BJ (cell line): ENCODE data around the gene MYO18B. TPM values are rescaled to one million over a fixed set of nuclear protein-coding genes. Genes with fewer than 3 reads are reported as not detected.

Experiments used
- CTCF ChIA-PET: fragments of 350-600 bp; formaldehyde crosslinking; extraction: SDS; loops from one replicate; lab custom pipeline; 2021; ENCODE audit warnings: antibody characterized with exemption, inconsistent platforms; lab: Yijun Ruan, JAX
- POLR2A ChIA-PET: fragments of 300-600 bp; sonication (Branson Sonifier 250); formaldehyde crosslinking; extraction: SDS; loops from one replicate; lab custom pipeline; 2021; ENCODE audit warnings: antibody characterized with exemption; lab: Charles Lee
- DNase-seq: peaks from one replicate; pipeline ENCODE4 v3.0.0-alpha.2; 2011; ENCODE audit warnings: low read depth
- H3K27me3 ChIP-seq: 2 replicates; pipeline ENCODE4 v1.6.0; 2011; ENCODE audit warnings: low read length; ENCODE audit not compliant: control insufficient read depth, insufficient read depth
- H3K36me3 ChIP-seq: 2 replicates; pipeline ENCODE4 v1.5.1; 2011; ENCODE audit warnings: low read length; ENCODE audit not compliant: control insufficient read depth, insufficient read depth
- H3K4me3 ChIP-seq: 2 replicates; pipeline ENCODE4 v1.5.1; 2011; ENCODE audit warnings: low read depth, mild to moderate bottlenecking, control low read depth, low read length
- polyA plus RNA-seq: library from polyadenylated mRNA; depleted of rRNA; stranded (reverse); fragments of >200 nt; gene quantifications from 2 replicates; pipeline ENCODE4 v1.2.3, GENCODE V29; 2011
- TF ChIP-seq, protein P1 (sequence below): IDR thresholded peaks from 2 replicates; pipeline ENCODE4 v1.5.1; 2011; ENCODE audit warnings: low read depth, mild to moderate bottlenecking, control low read depth, inconsistent platforms, low read length, moderate library complexity; ENCODE audit not compliant: insufficient read depth

Gene MYO18B
- polyA plus RNA-seq, 1 experiment = not detected

DNA sequence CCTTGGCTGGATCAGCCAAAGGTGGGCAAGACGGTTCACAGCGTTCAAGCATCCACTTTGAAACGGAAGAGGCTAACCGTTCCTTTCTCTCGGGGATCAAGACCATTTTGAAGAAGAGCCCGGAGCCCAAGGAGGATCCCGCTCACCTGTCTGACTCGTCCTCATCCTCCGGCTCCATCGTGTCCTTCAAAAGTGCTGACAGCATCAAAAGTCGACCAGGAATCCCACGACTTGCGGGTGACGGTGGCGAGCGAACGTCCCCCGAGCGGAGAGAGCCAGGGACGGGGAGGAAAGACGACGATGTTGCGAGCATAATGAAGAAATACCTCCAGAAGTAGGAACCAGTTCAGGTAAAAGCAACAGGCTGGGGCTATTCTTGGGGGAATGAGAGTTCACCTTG is 285.4 kb downstream of the MYO18B start:
- POLR2A ChIA-PET = no interaction called here
- H3K4me3 ChIP-seq = no peak overlapping the region
- no peaks in the 10 kb centered on the region for H3K36me3 ChIP-seq
- no peak for DNase-seq
- CTCF ChIA-PET = interaction anchor here (0.7 kb wide), 1 partner anchor 408 kb away, joined by 3 read pairs; no protein-coding TSS in a partner anchor
- TF ChIP-seq, protein P1, sequence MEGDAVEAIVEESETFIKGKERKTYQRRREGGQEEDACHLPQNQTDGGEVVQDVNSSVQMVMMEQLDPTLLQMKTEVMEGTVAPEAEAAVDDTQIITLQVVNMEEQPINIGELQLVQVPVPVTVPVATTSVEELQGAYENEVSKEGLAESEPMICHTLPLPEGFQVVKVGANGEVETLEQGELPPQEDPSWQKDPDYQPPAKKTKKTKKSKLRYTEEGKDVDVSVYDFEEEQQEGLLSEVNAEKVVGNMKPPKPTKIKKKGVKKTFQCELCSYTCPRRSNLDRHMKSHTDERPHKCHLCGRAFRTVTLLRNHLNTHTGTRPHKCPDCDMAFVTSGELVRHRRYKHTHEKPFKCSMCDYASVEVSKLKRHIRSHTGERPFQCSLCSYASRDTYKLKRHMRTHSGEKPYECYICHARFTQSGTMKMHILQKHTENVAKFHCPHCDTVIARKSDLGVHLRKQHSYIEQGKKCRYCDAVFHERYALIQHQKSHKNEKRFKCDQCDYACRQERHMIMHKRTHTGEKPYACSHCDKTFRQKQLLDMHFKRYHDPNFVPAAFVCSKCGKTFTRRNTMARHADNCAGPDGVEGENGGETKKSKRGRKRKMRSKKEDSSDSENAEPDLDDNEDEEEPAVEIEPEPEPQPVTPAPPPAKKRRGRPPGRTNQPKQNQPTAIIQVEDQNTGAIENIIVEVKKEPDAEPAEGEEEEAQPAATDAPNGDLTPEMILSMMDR = no peak
- no peaks in the 10 kb centered on the region for H3K27me3 ChIP-seq

DNA sequence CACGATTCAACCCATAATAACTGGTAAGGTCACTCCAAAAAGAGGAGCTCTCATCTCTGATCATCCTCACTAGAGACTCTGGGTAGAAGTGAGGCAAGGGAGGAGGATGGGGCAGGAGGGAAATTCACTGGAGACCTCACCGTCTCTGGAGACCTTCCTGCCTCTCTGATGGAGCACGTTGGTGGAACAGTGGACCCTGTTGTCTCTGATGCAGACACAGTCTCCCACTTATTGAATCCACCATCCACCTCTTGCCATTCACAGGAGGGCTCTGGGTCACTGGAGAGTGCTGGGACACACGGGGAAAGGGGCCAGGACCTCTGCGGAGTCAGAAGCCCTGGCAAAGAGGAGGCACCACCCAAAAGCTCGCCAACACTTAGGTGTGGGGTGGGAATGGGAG is 289.7 kb downstream of the MYO18B start:
- POLR2A ChIA-PET = no interaction called here
- DNase-seq = no peak
- no peaks in the 10 kb centered on the region for H3K36me3 ChIP-seq
- no peak overlapping the region for H3K4me3 ChIP-seq
- no peaks in the 10 kb centered on the region for H3K27me3 ChIP-seq
- CTCF ChIA-PET = no interaction called here
- TF ChIP-seq, protein P1 = no peak

DNA sequence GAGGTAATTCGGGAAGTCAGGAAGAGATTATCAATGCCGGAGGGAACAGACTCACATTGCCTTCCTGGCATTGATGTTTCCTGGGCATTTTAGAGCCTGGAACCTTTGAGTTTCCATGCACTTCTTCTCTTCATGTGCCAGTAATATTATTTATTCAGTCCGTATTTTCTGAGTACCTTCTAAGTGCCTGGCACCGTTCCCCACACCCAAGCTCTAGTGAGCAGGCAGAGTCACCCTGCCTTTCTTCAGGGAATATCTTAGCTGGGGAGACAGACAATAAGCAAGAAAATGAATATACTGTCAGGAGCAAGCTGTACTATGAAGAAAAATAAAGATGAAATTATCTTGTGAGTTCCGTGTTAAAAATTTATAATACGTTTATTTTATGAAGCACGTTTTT is 291.1 kb downstream of the MYO18B start:
- Histone ChIP-seq H3K27me3 (no peaks in the 10 kb centered on the region), H3K4me3 (no peak overlapping the region), H3K36me3 (no peaks in the 10 kb centered on the region)
- ChIA-PET POLR2A (no interaction called here), CTCF (no interaction called here)
- TF ChIP-seq, protein P1 = no peak
- no peak for DNase-seq

DNA sequence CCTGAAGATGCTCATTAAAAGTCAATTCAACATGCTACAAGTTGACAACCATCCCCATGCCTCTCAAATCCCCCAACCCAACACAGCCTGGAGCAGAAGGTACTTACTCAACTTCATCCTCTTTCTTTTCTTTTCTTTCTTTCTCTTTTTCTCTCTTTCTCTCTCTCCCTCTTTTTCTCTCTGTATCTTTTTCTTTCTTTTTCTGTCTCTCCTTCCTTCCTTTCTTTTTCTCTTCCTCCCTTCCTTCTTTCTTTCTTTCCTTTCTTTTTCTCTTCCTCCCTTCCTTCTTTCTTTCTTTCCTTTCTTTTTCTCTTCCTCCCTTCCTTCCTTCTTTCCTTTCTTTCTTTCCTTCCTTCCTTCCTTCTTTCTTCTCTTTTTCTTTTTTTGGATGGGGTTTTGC is 291.6 kb downstream of the MYO18B start:
- ChIA-PET CTCF (no interaction called here), POLR2A (no interaction called here)
- H3K36me3 ChIP-seq = no peaks in the 10 kb centered on the region
- no peak for DNase-seq
- no peak overlapping the region for H3K4me3 ChIP-seq
- H3K27me3 ChIP-seq = no peaks in the 10 kb centered on the region
- TF ChIP-seq, protein P1 = no peak

DNA sequence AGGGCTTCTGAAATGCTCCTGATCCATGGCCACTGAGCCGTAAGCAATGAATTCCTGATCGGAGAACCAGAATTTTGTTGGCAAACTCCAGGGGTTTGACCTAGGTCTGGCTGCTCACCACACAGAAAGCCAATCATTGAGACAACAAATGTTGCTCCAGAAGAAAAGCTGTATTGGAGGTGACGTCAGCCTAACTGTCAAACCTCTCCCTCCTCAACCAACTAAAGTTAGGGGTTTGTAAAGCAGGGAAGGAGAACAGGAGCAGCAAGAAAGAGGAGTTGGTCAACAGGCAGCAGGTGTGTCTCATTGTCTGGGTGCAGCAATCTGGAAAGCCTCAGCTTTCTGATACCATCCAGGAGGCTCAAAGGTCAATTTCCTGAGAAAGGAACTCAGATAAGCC is 293.5 kb downstream of the MYO18B start:
- TF ChIP-seq, protein P1 = no peak
- no peak for DNase-seq
- H3K36me3 ChIP-seq = no peaks in the 10 kb centered on the region
- no peaks in the 10 kb centered on the region for H3K27me3 ChIP-seq
- H3K4me3 ChIP-seq = no peak overlapping the region
- ChIA-PET CTCF (no interaction called here), POLR2A (no interaction called here)
